SK-N-SH (cell line): ENCODE measurements around the gene UNK.

Experiments
- CHD2 ChIP-seq: fragments of 150-350 bp; IDR thresholded peaks from 2 replicates; pipeline ENCODE4 v1.6.1; 2018; ENCODE audit warnings: low read length; ENCODE audit not compliant: partially characterized antibody
- CTCF ChIP-seq: fragments of 200-600 bp; sonication (generic); IDR thresholded peaks from 2 replicates; pipeline ENCODE4 v1.6.1; 2017; ENCODE audit warnings: antibody characterized with exemption, mild to moderate bottlenecking, moderate library complexity
- EZH2phosphoT487 ChIP-seq: fragments of 200-600 bp; sonication (generic); IDR thresholded peaks from 2 replicates; pipeline ENCODE4 v1.6.1; 2017; ENCODE audit warnings: low read depth, mixed run types, mild to moderate bottlenecking, antibody characterized with exemption, moderate library complexity, borderline replicate concordance
- FOSL2 ChIP-seq: IDR thresholded peaks from 2 replicates; pipeline ENCODE4 v1.4.0; 2012; ENCODE audit warnings: low read depth, mild to moderate bottlenecking, moderate library complexity, borderline replicate concordance
- FOXM1 ChIP-seq: IDR thresholded peaks from 2 replicates; pipeline ENCODE4 v1.4.0; 2012; ENCODE audit warnings: low read depth, mild to moderate bottlenecking
- GATA2 ChIP-seq: sonication (generic); formaldehyde crosslinking; IDR thresholded peaks from 2 replicates; pipeline ENCODE4 v1.5.0; 2020; ENCODE audit warnings: mild to moderate bottlenecking, missing genetic modification reagents
- JUND ChIP-seq: IDR thresholded peaks from 2 replicates; pipeline ENCODE4 v1.4.0; 2012
- MXI1 ChIP-seq: IDR thresholded peaks from 2 replicates; pipeline ENCODE4 v1.6.1; 2012; ENCODE audit warnings: mild to moderate bottlenecking, low read depth, low read length, improper control_type of control experiment
- NRF1 ChIP-seq: IDR thresholded peaks from 2 replicates; pipeline ENCODE4 v1.6.1; 2012; ENCODE audit warnings: low read depth, mild to moderate bottlenecking, low read length
- POLR2AphosphoS5 ChIP-seq: IDR thresholded peaks from 2 replicates; pipeline ENCODE4 v1.6.1; 2012; ENCODE audit warnings: low read depth, low read length
- RAD21 ChIP-seq: IDR thresholded peaks from 2 replicates; pipeline ENCODE4 v1.6.1; 2012; ENCODE audit warnings: mild to moderate bottlenecking, low read length
- RFX5 ChIP-seq: IDR thresholded peaks from 2 replicates; pipeline ENCODE4 v1.6.1; 2012; ENCODE audit warnings: mild to moderate bottlenecking, improper control_type of control experiment, low read length
- TAF1 ChIP-seq: IDR thresholded peaks from 2 replicates; pipeline ENCODE4 v1.6.1; 2012; ENCODE audit warnings: low read depth, mild to moderate bottlenecking, low read length, moderate library complexity, borderline replicate concordance
- TF ChIP-seq, protein P1 (sequence below): IDR thresholded peaks from 2 replicates; pipeline ENCODE4 v1.4.0; 2012; ENCODE audit warnings: low read depth

DNA sequence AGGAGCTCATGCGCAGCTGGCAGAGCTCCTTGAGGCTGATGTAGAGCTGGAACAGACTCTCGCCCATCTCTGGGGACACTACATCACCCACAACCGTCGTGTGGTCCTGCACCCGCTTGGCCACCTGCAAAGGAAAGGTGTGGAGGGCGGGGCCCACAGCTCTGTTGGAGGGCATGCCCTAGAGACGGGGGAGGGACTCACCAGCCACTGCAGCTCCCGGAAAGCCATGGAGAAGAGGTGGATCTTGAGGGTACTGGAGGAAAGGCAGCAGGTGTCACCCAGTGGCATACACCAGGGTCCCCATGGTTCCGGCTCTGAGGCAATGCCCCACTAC lies 51.0 kb downstream of the UNK start:
- no peak for TF ChIP-seq CTCF
- no peak for TF ChIP-seq POLR2AphosphoS5
- no peak for TF ChIP-seq RFX5
- TF ChIP-seq FOXM1, result no peak
- no peak for TF ChIP-seq RAD21
- TF ChIP-seq EZH2phosphoT487, result no peak
- no peak for TF ChIP-seq TAF1
- TF ChIP-seq CHD2, result no peak
- TF ChIP-seq, protein P1, sequence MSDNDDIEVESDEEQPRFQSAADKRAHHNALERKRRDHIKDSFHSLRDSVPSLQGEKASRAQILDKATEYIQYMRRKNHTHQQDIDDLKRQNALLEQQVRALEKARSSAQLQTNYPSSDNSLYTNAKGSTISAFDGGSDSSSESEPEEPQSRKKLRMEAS, result no peak
- TF ChIP-seq JUND, result no peak
- no peak for TF ChIP-seq GATA2 (CRISPR knock-in tag)
- TF ChIP-seq FOSL2, result no peak
- no peak for TF ChIP-seq MXI1
- TF ChIP-seq NRF1, result no peak
